ENCODE results near the gene CCDC188.

The CCDC188 gene

GRCh38 chr22:20105456-20106204 lies 45.2 kb downstream of the CCDC188 start:
- DNase-seq (ENCODE audit: low spot score): no peak

GRCh38 chr22:20102203-20102780 lies 48.6 kb downstream of the CCDC188 start:
- DNase-seq (ENCODE audit: low spot score): no peak

DNA sequence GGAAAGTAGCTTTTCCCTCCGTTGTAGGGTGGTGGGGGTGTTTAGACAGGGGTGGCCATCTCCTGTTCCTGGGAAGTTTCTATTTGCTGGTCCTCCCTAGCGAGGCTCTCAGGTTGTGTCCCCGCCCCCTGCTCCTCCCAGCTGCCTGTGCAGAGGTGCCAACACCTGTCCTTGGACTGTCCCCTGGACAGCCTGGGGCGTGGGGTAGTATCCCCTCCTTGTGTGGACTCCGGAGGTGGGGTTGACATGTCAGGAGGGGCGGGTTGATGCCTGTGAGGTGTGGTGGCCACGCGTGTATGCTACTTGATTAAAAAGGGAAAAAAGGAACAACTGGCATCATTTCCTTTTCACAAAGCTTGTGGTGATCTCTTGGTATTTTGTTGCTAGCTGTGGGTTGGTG lies 49.2 kb downstream of the CCDC188 start:
- no peak for DNase-seq (ENCODE audit: low spot score)

GRCh38 chr22:20099099-20099711 lies 51.6 kb downstream of the CCDC188 start:
- no peak for DNase-seq (ENCODE audit: low spot score)

Measured in hepatic stellate cell (primary cell).